IPS-15b (cell line): ENCODE results near the gene ZNF366.
A peak's percentile ranks its signal among the peaks of the same experiment; 100 is the strongest.

Experiments
- H3K27me3 ChIP-seq: one replicate; pipeline ENCODE4 v1.6.1; 2013; ENCODE audit warnings: low read length; ENCODE audit not compliant: control insufficient read depth, insufficient read depth
- H3K36me3 ChIP-seq: one replicate; pipeline ENCODE4 v1.6.1; 2013; ENCODE audit warnings: low read length; ENCODE audit not compliant: control insufficient read depth, insufficient read depth
- H3K4me1 ChIP-seq: one replicate; pipeline ENCODE4 v1.6.1; 2013; ENCODE audit warnings: mild to moderate bottlenecking, low read length; ENCODE audit not compliant: control insufficient read depth, insufficient read depth
- H3K4me3 ChIP-seq: one replicate; pipeline ENCODE4 v1.5.1; 2013; ENCODE audit warnings: low read depth, low read length
- H3K9ac ChIP-seq: one replicate; pipeline ENCODE4 v1.6.1; 2013; ENCODE audit warnings: low read depth, mild to moderate bottlenecking, low read length
- H3K9me3 ChIP-seq: one replicate; pipeline ENCODE4 v1.6.1; 2013; ENCODE audit warnings: mild to moderate bottlenecking, low read length; ENCODE audit not compliant: control insufficient read depth, insufficient read depth

Gene ZNF366, protein sequence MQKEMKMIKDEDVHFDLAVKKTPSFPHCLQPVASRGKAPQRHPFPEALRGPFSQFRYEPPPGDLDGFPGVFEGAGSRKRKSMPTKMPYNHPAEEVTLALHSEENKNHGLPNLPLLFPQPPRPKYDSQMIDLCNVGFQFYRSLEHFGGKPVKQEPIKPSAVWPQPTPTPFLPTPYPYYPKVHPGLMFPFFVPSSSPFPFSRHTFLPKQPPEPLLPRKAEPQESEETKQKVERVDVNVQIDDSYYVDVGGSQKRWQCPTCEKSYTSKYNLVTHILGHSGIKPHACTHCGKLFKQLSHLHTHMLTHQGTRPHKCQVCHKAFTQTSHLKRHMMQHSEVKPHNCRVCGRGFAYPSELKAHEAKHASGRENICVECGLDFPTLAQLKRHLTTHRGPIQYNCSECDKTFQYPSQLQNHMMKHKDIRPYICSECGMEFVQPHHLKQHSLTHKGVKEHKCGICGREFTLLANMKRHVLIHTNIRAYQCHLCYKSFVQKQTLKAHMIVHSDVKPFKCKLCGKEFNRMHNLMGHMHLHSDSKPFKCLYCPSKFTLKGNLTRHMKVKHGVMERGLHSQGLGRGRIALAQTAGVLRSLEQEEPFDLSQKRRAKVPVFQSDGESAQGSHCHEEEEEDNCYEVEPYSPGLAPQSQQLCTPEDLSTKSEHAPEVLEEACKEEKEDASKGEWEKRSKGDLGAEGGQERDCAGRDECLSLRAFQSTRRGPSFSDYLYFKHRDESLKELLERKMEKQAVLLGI

DNA sequence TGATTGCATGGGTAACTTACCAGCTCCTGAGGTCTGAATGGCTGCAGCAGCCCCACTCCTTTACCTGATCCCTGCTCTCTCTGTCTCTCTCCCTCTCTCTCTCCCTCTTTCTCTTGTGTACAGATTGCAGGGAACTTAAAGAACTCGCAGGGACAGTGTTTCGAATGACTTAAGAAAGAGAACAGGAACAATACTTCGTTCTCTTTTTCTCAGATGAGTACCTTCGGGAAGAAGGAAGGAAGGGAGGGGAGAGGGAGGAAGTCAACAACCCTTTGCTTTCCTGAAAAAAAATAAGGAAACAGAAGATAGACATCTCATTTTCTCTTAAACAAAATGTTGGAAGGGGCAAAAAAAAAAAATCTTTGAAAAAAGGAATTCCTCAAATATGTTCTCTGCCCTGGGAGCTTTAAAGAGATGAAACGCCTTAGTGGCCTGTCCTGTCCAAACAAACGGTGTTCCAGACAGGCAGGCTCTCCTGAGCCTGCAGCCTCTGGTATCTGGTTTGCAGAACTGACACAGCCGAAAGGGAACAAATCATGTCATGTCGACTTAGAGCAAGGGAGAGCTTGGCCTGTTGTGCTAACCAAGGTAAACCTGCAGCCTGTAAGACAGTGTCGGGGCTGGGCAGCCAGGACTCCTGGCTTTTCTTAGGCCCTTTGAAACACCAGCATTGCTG lies at the start of gene ZNF366:
Gene ZNF366, minus strand, starts transcription at position 180 of the 676 bp plus-strand sequence. CDS start 45,914 bp downstream, outside the sequence.
- no peaks in the 10 kb centered on the region for H3K27me3 ChIP-seq
- no peaks in the 10 kb centered on the region for H3K36me3 ChIP-seq
- H3K4me1 ChIP-seq, result peaks cover 7% of the 10 kb centered on the region
- H3K4me3 ChIP-seq, result no peak within 1 kb of the TSS
- H3K9me3 ChIP-seq, result no peaks in the 10 kb centered on the region
- H3K9ac ChIP-seq, result no peak within 1 kb of the TSS

DNA sequence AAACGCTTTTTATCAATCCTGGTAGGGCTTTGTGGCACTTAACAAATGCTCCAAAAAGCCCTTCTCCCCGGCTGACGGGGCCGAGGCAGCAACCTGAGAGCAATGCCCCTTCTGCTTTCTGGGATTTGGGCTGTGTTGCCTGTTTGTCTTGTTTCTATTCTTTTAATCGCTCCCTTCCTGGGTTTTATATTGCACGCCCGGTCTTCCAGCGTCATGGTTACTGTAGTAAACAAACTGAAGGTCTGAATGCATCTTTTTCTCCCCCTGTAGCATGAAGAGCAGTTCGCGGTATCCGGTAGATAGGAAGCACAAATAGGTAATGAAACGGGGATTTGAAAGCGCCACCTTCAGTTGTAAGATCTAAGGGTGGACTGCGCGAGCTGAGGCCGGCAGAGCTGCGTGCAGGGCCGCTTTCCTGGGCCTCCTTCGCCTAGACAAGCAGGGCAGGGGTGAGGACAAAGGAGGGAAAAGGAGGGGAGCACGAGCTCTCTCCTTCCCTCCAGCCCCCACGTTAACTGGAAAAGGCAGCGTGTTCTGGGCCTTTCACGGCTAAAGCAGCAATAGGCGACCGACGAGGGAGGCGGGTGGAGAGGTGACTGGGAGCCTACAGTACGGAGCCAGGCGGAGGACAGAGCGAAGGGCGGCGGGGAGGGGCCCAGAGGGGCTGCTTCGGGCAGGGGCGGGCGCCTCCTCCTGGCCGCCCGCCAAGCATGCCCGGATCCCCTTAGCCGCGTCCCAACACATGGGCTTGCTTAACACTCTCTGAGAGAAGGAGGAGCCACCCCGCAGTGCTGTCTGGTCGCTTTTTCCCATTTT lies 49.3 kb upstream of the ZNF366 start:
- H3K27me3 ChIP-seq, result peaks cover 4% of the 10 kb centered on the region
- H3K4me3 ChIP-seq, result peak overlapping the region; percentile 66
- H3K4me1 ChIP-seq, result peaks cover 13% of the 10 kb centered on the region
- H3K9me3 ChIP-seq, result no peaks in the 10 kb centered on the region
- no peaks in the 10 kb centered on the region for H3K36me3 ChIP-seq
- H3K9ac ChIP-seq, result peak overlapping the region; percentile 77

DNA sequence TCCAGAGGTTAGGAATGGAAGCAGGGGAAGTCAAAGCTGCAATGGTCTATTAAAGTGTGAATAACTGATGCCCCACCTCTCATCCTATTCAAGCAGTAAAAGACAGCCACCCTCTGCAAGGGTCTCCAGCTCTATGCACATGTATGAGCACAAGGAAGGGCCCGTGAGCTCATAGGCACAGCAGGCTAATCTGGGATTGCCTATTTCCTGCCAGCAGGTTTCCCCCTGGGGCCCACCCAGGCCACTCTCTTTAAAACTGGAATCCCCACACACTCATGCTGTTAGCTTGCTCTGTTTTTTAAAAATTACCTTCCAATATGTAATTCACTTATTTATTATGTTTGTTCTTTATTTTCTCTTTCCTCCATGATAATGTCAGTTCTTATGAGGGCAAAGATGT lies 48.7 kb upstream of the ZNF366 start:
- Histone ChIP-seq H3K9ac (peak overlapping the region; percentile 32), H3K9me3 (no peaks in the 10 kb centered on the region), H3K4me1 (peaks cover 10% of the 10 kb centered on the region), H3K27me3 (peaks cover 4% of the 10 kb centered on the region), H3K4me3 (peak overlapping the region; percentile 66), H3K36me3 (no peaks in the 10 kb centered on the region)

DNA sequence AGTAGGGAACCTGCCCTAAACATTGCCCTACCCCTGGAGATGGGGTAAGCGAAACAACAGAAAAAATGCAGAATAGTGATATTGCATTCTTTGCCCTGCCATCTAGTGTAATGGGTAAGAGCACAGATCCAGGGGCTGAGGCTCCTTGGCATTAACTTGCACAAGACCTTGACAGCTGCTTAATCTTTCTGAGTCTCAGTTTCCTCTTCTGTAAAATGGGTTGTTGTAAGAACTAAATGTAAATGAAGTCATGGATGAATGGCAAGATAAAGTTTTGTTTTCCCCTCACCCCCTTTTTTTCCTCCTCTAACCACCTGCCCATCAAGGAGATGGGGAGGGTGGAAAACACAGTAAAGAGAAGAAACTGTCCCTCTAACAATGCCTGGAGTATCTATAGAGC lies 47.7 kb upstream of the ZNF366 start:
- peaks cover 8% of the 10 kb centered on the region for H3K4me1 ChIP-seq

DNA sequence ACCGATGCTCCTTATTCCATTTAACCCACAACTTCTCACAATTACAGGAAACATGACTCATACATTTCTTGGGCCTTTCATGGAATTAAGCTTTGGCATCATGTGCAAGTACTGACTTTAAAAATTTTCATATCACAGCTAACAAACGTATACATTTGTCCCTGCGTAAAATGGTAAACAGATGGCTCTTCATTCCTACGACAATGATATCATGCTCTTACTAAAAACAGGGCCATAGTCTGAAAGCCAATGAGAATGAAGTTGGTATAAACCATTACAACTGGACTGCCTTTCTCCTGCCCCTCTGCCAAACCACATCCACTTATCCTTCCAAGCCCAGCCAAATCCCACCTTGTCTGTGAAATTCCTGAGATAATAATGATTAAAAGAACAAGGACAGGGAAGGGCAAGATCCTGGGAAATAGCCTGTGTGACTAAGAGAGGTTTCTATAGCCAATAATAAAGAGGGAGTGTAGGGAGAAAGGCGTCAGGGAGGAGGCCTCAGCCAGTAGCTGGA lies 44.9 kb upstream of the ZNF366 start:
- Histone ChIP-seq H3K4me1 (peaks cover 8% of the 10 kb centered on the region), H3K36me3 (no peaks in the 10 kb centered on the region), H3K4me3 (no peak overlapping the region), H3K9me3 (no peaks in the 10 kb centered on the region), H3K9ac (no peak overlapping the region), H3K27me3 (no peaks in the 10 kb centered on the region)

More for the DNA sequence above, 47.7 kb upstream of the ZNF366 start:
- Histone ChIP-seq H3K27me3 (peaks cover 4% of the 10 kb centered on the region), H3K36me3 (no peaks in the 10 kb centered on the region), H3K9ac (no peak overlapping the region), H3K4me3 (no peak overlapping the region), H3K9me3 (no peaks in the 10 kb centered on the region)

DNA sequence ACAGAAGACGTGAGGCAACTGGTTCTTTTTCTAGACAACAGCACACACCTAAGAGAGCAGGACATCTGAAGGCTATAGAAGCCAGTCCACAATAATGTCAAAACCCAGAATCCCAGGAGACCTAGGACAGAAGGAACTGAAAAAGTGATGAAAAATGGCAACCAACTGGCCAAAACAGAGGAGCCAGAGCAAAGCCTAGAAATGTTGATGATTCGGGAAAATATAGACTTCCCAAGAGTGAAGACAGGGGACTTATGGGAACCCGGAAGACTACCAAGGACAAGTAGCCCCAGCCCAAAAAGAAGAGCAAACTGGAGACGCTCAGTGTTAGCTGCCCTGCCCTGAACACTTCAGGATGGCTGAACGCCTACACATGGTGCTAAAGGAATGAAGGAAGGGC lies 43.4 kb upstream of the ZNF366 start:
- H3K27me3 ChIP-seq, result no peaks in the 10 kb centered on the region
- no peak overlapping the region for H3K4me3 ChIP-seq

DNA sequence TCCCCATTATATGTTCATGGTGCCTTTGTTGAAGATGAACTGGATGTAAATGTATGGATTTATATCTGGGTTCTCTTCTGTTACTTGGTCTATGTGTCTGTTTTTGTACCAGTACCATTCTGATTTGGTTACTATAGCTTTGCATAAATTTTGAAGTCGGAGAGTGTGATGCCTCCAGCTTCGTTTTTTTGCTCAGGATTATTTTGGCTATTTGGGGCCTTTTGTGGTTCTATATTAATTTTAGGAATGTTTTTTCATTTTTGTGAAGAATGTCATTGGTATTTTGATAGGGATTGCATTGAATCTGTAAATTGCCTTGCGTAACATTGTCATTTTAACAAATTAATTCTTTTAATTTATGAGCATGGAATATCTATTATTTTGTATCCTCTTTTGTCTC lies 36.6 kb upstream of the ZNF366 start:
- no peaks in the 10 kb centered on the region for H3K9me3 ChIP-seq

More for the DNA sequence above, 43.4 kb upstream of the ZNF366 start:
- Histone ChIP-seq H3K4me1 (peaks cover 3% of the 10 kb centered on the region), H3K36me3 (no peaks in the 10 kb centered on the region), H3K9me3 (no peaks in the 10 kb centered on the region), H3K9ac (no peak overlapping the region)

DNA sequence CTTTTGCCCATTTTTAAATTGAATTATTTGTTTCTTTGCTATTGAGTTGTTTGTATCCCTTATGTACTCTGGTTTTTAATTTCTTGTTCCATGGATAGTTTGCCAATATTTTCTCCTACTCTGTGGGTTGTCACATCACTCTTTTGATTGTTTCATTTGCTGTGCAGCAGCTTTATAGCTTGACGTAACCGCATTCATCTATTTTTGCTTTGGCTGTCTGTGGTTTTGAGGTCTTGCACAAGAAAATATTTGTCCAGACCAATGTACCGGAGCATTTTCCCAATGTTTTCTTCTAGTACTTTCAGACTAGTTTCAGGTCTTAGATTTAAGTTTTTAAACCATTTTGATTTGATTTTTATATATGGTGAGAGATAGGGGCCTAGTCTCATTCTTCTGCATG lies 36.2 kb upstream of the ZNF366 start:
- Histone ChIP-seq H3K4me1 (no peaks in the 10 kb centered on the region), H3K27me3 (no peaks in the 10 kb centered on the region), H3K9ac (no peak overlapping the region), H3K9me3 (no peaks in the 10 kb centered on the region), H3K4me3 (no peak overlapping the region), H3K36me3 (no peaks in the 10 kb centered on the region)

More for the DNA sequence above, 36.6 kb upstream of the ZNF366 start:
- Histone ChIP-seq H3K4me3 (no peak overlapping the region), H3K9ac (no peak overlapping the region), H3K36me3 (no peaks in the 10 kb centered on the region), H3K4me1 (no peaks in the 10 kb centered on the region), H3K27me3 (no peaks in the 10 kb centered on the region)

DNA sequence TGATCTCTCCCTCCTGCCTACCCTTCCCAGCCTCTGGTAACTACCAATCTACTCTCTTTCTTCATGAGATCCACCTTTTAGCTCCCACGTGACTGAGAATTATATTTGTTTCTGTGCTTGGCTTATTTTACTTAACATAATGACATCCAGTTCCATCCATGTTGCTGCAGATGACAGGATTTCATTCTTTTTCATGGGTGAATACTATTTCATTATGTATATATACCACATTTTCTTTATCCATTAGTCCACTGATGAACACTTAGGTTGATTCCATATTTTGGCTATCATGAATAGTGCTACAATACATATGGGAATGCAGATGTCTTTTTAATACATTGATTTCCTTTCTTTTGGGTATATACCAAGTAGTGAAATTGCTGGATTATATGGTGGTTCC lies 35.5 kb upstream of the ZNF366 start:
- Histone ChIP-seq H3K27me3 (no peaks in the 10 kb centered on the region), H3K9me3 (no peaks in the 10 kb centered on the region), H3K4me1 (no peaks in the 10 kb centered on the region), H3K36me3 (no peaks in the 10 kb centered on the region), H3K4me3 (no peak overlapping the region), H3K9ac (no peak overlapping the region)

DNA sequence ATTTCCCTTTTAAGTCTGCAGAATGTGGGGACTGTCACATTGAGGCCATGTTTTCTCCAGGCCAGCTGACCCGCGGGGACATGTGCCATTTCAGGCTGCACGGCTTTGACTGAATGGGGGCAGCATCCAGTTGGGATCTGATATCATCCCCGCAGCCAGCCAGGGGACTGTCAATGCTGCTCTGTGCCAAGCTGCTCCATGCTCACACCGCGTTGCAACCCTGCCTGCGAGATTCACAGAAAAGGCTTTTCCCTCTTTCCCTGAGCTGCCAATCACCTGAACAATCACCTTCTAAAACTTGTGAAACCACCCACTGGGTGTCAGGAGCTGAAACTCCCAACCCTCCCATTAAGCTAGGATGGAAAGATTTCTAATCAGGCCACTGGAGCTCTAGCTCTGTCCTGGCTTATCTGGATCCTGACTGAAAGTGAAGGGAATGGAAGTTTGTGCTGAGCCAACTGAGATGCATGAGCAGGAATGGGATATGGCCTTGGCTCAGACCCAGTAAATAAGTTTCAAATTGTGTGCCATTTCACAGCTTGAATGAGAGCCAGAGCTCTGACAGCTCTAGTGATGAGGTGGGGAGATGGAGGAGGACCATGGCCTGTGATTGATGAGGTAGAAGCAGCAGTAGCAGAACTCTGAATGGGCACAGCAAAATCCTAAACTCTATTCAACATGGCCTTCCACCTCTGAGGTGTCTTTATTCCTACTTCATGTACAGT lies 34.5 kb upstream of the ZNF366 start:
- Histone ChIP-seq H3K36me3 (no peaks in the 10 kb centered on the region), H3K4me1 (no peaks in the 10 kb centered on the region), H3K27me3 (no peaks in the 10 kb centered on the region), H3K9me3 (no peaks in the 10 kb centered on the region), H3K9ac (no peak overlapping the region), H3K4me3 (no peak overlapping the region)
